GM12878 (cell line): ENCODE measurements around the gene RNF150. TPM values are rescaled to one million over a fixed set of nuclear protein-coding genes. Genes with fewer than 3 reads are reported as not detected.
"Not testable (repeated sequence)": the region's sequence is repeated elsewhere in the genome, so short reads cannot be mapped to it uniquely, and the experiment has no call there.

Experiments used
- ATAC-seq: fragments of 200-7000 bp; cut with Tn5 transposase; 3 replicates; pipeline ENCODE4 v1.9.1; 2020; ENCODE audit warnings: mild to moderate bottlenecking, moderate library complexity
- BruUV-seq: library from RNA; stranded (reverse); fragments of 400-500 nt; replicated peaks from 2 replicates; lab custom pipeline; 2021; lab: Mats Ljungman, UMichigan
- CTCF ChIA-PET: fragments of 300-600 bp; sonication (Branson Sonifier 250); formaldehyde crosslinking; extraction: SDS; loops from one replicate; lab custom pipeline; 2021; ENCODE audit warnings: inconsistent platforms; lab: Yijun Ruan, JAX
- POLR2A ChIA-PET: fragments of 350-600 bp; formaldehyde crosslinking; extraction: SDS; loops from one replicate; lab custom pipeline; 2021; ENCODE audit warnings: inconsistent platforms; lab: Charles Lee
- RAD21 ChIA-PET: fragments of 300-600 bp; sonication (Branson Sonifier 250); formaldehyde crosslinking; loops from one replicate; lab custom pipeline; 2023; ENCODE audit warnings: antibody characterized with exemption; ENCODE audit not compliant: unreplicated experiment; lab: Charles Lee
- SMC1A ChIA-PET: fragments of 300-600 bp; sonication (Branson Sonifier 250); formaldehyde crosslinking; loops from one replicate; lab custom pipeline; 2023; ENCODE audit not compliant: unreplicated experiment, uncharacterized antibody; lab: Charles Lee
- DNase-seq: peaks from one replicate; pipeline ENCODE4 v3.0.0-alpha.2; 2011; ENCODE audit warnings: low read depth, low spot score
- FAIRE-seq: peaks from 3 replicates; lab custom pipeline; 2011; peaks lifted over from hg19 to GRCh38; lab: Jason Lieb, UNC
- H2AFZ ChIP-seq: 2 replicates; pipeline ENCODE4 v1.6.0; 2011; ENCODE audit warnings: low read depth, low read length, control low read depth; ENCODE audit not compliant: control insufficient read depth
- H3K27ac ChIP-seq: 2 replicates; pipeline ENCODE4 v1.5.1; 2011; ENCODE audit warnings: control low read depth; ENCODE audit not compliant: control insufficient read depth, insufficient read depth
- H3K27me3 ChIP-seq, 2 experiments: replicated peaks in 1 of 2; 2 replicates each; pipeline versions ENCODE4 v1.6.0 to v1.6.1; 2011; ENCODE audit warnings: low read length in 1 of 2; ENCODE audit not compliant: control insufficient read depth in 2 of 2, insufficient read depth in 2 of 2
- H3K36me3 ChIP-seq, 2 experiments: 2 replicates each; pipeline ENCODE4 v1.5.1; 2011; ENCODE audit warnings: low read length in 1 of 2; ENCODE audit not compliant: control insufficient read depth in 2 of 2, insufficient read depth in 2 of 2
- H3K4me1 ChIP-seq: 2 replicates; pipeline ENCODE4 v1.6.1; 2011; ENCODE audit warnings: mild to moderate bottlenecking, low read length, moderate library complexity, mixed read lengths; ENCODE audit not compliant: control insufficient read depth, insufficient read depth
- H3K4me2 ChIP-seq: 2 replicates; pipeline ENCODE4 v1.6.0; 2011; ENCODE audit warnings: control low read depth; ENCODE audit not compliant: control insufficient read depth, insufficient read depth
- H3K4me3 ChIP-seq: fragments of 200-600 bp; sonication (generic); 2 replicates; pipeline ENCODE4 v1.5.1; 2016
- H3K79me2 ChIP-seq: 2 replicates; pipeline ENCODE4 v1.6.0; 2011; ENCODE audit warnings: low read length; ENCODE audit not compliant: control insufficient read depth, insufficient read depth
- H3K9ac ChIP-seq: 2 replicates; pipeline ENCODE4 v1.8.0; 2011; ENCODE audit warnings: low read length, control low read depth, mixed read lengths; ENCODE audit not compliant: control insufficient read depth, insufficient read depth
- H3K9me3 ChIP-seq: replicated peaks from 3 replicates; pipeline ENCODE4 v1.5.1; 2011; ENCODE audit warnings: mild to moderate bottlenecking, low read length; ENCODE audit not compliant: control insufficient read depth, insufficient read depth
- H4K20me1 ChIP-seq: 2 replicates; pipeline ENCODE4 v1.6.0; 2011; ENCODE audit not compliant: control insufficient read depth, insufficient read depth
- CHD4 ChIP-seq: fragments of 200-600 bp; sonication (generic); IDR thresholded peaks from 2 replicates; pipeline ENCODE4 v1.6.1; 2016; ENCODE audit warnings: mild to moderate bottlenecking
- SMAD1 ChIP-seq: fragments of 450-650 bp; IDR thresholded peaks from 2 replicates; pipeline ENCODE4 v1.6.1; 2018; ENCODE audit warnings: mild to moderate bottlenecking, low read depth; ENCODE audit not compliant: partially characterized antibody
- SREBF2 ChIP-seq: IDR thresholded peaks from 2 replicates; pipeline ENCODE4 v1.6.1; 2012; ENCODE audit warnings: mild to moderate bottlenecking, low read length
- WGBS: methylation state at CpG from one replicate; pipeline ENCODE4 v1.1.6; 2016; ENCODE audit warnings: low lambda C conversion rate; ENCODE audit not compliant: insufficient replicate concordance, insufficient coverage; ENCODE audit errors: missing lambda C conversion rate; 5-methylcytosine and 5-hydroxymethylcytosine counted together
- in situ Hi-C: fragments of 300-500 bp; cut with MboI; formaldehyde crosslinking; loops from 9 replicates; pipeline ENCODE4 v1.14.3; 2018; ENCODE audit warnings: mixed read lengths
- intact Hi-C: fragments of 100-400 bp; cut with micrococcal nuclease; formaldehyde crosslinking; loops from one replicate; pipeline ENCODE4 v1.14.2; 2022; ENCODE audit not compliant: unreplicated experiment
- polyA plus RNA-seq, 11 experiments: library from polyadenylated mRNA; depleted of rRNA in 4 of 11; unstranded in 6 of 11; stranded (reverse) in 5 of 11; fragments of >200 nt; fragmentation: Nextera tagmentation in 4 of 11; fragmentation: Illumina TruSeq in 1 of 11; extraction: Ambion mirVana in 4 of 11; extraction: Trizol in 1 of 11; gene quantifications; 1 replicate in 1 of 11; 2 replicates in 10 of 11; pipeline versions ENCODE4 v1.2.1 to v1.2.3, GENCODE V29; 2011 to 2016; ENCODE audit warnings: inconsistent platforms in 2 of 11, missing spikeins in 2 of 11, low read depth in 1 of 11
- total RNA-seq, 4 experiments: library from RNA; depleted of rRNA in 3 of 4; stranded (reverse); fragments of >200 nt in 3 of 4; fragmentation: Illumina TruSeq in 1 of 4; extraction: Trizol in 1 of 4; gene quantifications; 2 replicates each; pipeline versions ENCODE4 v1.2.1 to v1.2.3, GENCODE V29; 2013 to 2021
- TF ChIP-seq, protein P1 (sequence below): fragments of 450-650 bp; IDR thresholded peaks from 2 replicates; pipeline ENCODE4 v1.6.1; 2017; ENCODE audit warnings: mild to moderate bottlenecking
- TF ChIP-seq, protein P2 (sequence below): IDR thresholded peaks from 2 replicates; pipeline ENCODE4 v1.6.1; 2011; ENCODE audit warnings: low read depth, low read length, improper control_type of control experiment, borderline replicate concordance
- TF ChIP-seq, protein P3 (sequence below): fragments of 450-650 bp; IDR thresholded peaks from 2 replicates; pipeline ENCODE4 v1.6.1; 2018; ENCODE audit warnings: mild to moderate bottlenecking, low read depth, moderate library complexity; ENCODE audit not compliant: partially characterized antibody

RNF150 gene
- total and polyA plus RNA-seq, 10 of the 15 experiments (the other 5 are each of a cell fraction or from before 2014, with no cell fraction given), result 0.01 to 2.3 (median 0.04) TPM; not detected in 6

DNA sequence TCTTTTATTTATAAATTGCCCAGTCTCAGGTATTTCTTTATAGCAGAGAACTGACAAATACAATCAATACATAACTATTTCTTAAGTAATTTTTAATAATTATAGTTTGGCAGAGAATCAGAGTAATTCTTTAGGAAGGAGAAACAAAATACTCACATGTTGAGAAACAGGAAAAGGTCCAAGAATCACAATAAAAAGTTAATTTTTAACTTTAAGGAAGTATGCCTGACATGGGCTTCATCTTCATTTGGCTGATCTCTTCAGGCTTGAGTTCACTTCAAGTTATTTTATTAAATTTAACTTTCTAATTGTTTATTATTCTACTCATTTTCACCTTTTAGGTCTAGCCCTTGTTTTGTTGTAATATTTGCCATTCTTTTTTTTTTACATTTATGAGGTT is 36.1 kb upstream of the RNF150 start:
- intact Hi-C loops, result no loop called here
- no peak overlapping the region for H3K4me3 ChIP-seq
- H4K20me1 ChIP-seq, result no peaks in the 10 kb centered on the region
- no peak overlapping the region for H2AFZ ChIP-seq
- no peak overlapping the region for H3K9ac ChIP-seq
- DNase-seq (no peak), FAIRE-seq (no peak), ATAC-seq (no peak)
- H3K4me2 ChIP-seq, result no peak overlapping the region
- H3K36me3 ChIP-seq, result no peaks in the 10 kb centered on the region
- H3K27me3 ChIP-seq, result no peaks in the 10 kb centered on the region
- no TSS peak for BruUV-seq
- ChIA-PET SMC1A (no interaction called here), CTCF (no interaction called here), POLR2A (no interaction called here), RAD21 (no interaction called here)
- H3K27ac ChIP-seq, result no peak overlapping the region
- in situ Hi-C loops, result loop anchor here (10.0 kb wide), 1 partner anchor 1675 kb away; the partner anchor contains the start of gene INPP4B
- H3K9me3 ChIP-seq, result no peaks in the 10 kb centered on the region
- TF ChIP-seq CHD4 (no peak), SREBF2 (no peak), SMAD1 (no peak)
- TF ChIP-seq, protein P1, sequence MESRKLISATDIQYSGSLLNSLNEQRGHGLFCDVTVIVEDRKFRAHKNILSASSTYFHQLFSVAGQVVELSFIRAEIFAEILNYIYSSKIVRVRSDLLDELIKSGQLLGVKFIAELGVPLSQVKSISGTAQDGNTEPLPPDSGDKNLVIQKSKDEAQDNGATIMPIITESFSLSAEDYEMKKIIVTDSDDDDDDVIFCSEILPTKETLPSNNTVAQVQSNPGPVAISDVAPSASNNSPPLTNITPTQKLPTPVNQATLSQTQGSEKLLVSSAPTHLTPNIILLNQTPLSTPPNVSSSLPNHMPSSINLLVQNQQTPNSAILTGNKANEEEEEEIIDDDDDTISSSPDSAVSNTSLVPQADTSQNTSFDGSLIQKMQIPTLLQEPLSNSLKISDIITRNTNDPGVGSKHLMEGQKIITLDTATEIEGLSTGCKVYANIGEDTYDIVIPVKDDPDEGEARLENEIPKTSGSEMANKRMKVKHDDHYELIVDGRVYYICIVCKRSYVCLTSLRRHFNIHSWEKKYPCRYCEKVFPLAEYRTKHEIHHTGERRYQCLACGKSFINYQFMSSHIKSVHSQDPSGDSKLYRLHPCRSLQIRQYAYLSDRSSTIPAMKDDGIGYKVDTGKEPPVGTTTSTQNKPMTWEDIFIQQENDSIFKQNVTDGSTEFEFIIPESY, result no peak
- TF ChIP-seq, protein P2, sequence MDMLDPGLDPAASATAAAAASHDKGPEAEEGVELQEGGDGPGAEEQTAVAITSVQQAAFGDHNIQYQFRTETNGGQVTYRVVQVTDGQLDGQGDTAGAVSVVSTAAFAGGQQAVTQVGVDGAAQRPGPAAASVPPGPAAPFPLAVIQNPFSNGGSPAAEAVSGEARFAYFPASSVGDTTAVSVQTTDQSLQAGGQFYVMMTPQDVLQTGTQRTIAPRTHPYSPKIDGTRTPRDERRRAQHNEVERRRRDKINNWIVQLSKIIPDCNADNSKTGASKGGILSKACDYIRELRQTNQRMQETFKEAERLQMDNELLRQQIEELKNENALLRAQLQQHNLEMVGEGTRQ, result no peak
- TF ChIP-seq, protein P3, sequence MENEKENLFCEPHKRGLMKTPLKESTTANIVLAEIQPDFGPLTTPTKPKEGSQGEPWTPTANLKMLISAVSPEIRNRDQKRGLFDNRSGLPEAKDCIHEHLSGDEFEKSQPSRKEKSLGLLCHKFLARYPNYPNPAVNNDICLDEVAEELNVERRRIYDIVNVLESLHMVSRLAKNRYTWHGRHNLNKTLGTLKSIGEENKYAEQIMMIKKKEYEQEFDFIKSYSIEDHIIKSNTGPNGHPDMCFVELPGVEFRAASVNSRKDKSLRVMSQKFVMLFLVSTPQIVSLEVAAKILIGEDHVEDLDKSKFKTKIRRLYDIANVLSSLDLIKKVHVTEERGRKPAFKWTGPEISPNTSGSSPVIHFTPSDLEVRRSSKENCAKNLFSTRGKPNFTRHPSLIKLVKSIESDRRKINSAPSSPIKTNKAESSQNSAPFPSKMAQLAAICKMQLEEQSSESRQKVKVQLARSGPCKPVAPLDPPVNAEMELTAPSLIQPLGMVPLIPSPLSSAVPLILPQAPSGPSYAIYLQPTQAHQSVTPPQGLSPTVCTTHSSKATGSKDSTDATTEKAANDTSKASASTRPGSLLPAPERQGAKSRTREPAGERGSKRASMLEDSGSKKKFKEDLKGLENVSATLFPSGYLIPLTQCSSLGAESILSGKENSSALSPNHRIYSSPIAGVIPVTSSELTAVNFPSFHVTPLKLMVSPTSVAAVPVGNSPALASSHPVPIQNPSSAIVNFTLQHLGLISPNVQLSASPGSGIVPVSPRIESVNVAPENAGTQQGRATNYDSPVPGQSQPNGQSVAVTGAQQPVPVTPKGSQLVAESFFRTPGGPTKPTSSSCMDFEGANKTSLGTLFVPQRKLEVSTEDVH, result no peak
- TF ChIP-seq, all 136 proteins: peak for 0
- Histone ChIP-seq H3K79me2 (no peaks in the 10 kb centered on the region), H3K4me1 (no peaks in the 10 kb centered on the region)

DNA sequence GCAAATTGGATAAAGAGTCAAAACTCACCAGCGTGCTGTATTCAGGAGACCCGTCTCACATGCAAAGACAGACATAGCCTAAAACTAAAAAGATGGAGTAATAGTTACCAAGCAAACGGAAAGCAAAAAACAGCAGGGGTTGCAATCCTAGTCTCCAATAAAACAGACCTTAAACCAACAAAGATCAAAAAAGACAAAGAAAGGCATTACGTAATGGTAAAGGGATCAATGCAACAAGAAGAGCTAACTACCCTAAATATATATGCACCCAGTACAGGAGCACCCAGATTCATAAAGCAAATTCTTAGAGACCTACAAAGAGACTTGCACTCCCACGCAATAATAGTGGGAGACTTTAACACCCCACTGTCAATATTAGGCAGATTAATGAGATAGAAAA is 31.7 kb upstream of the RNF150 start:
- H3K27me3 ChIP-seq, H3K27ac ChIP-seq, H3K79me2 ChIP-seq, H4K20me1 ChIP-seq, CTCF ChIA-PET, FAIRE-seq, H3K9me3 ChIP-seq, BruUV-seq, RAD21 ChIA-PET, intact Hi-C loops, H3K4me1 ChIP-seq, POLR2A ChIA-PET, H3K9ac ChIP-seq, H2AFZ ChIP-seq, H3K4me2 ChIP-seq, DNase-seq, ATAC-seq, H3K4me3 ChIP-seq, H3K36me3 ChIP-seq: not testable (repeated sequence)
- SMC1A ChIA-PET, result interaction anchor here (1.4 kb wide), 1 partner anchor 10 kb away, joined by 3 read pairs; no protein-coding TSS in a partner anchor
- 23% methylated on average over 5 of the region's 5 CpGs for WGBS
- in situ Hi-C loops, result loop anchor here (10.0 kb wide), 1 partner anchor 1680 kb away; the partner anchor contains the start of gene INPP4B
